GM12873 (cell line): ENCODE results near the gene KLHL6.

ENCODE experiments used
- TF ChIP-seq, protein P1 (sequence below): IDR thresholded peaks from 2 replicates; pipeline ENCODE4 v1.5.1; 2012; ENCODE audit warnings: low read depth, mild to moderate bottlenecking, moderate library complexity, low read length, control low read depth; ENCODE audit not compliant: insufficient read depth; ENCODE audit errors: missing control alignments

KLHL6 gene

DNA sequence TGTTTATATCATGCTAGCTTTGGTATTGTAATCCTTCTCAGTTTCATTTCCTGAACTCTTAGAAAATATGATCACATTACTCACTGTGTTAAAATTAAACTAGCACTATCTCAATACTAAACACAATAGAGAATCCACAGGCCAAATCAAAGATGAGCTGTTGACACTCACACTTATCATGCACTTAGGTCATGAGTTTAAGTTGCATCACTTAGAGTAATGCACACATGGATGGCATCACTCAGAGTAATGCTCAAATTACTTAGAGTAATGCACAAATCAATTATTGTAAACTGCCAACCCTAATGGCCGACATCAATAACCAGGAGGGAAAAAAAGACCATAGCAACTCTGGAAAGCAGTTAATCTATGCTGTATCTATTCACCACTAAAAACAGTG lies 87.1 kb downstream of the KLHL6 start:
- TF ChIP-seq, protein P1, sequence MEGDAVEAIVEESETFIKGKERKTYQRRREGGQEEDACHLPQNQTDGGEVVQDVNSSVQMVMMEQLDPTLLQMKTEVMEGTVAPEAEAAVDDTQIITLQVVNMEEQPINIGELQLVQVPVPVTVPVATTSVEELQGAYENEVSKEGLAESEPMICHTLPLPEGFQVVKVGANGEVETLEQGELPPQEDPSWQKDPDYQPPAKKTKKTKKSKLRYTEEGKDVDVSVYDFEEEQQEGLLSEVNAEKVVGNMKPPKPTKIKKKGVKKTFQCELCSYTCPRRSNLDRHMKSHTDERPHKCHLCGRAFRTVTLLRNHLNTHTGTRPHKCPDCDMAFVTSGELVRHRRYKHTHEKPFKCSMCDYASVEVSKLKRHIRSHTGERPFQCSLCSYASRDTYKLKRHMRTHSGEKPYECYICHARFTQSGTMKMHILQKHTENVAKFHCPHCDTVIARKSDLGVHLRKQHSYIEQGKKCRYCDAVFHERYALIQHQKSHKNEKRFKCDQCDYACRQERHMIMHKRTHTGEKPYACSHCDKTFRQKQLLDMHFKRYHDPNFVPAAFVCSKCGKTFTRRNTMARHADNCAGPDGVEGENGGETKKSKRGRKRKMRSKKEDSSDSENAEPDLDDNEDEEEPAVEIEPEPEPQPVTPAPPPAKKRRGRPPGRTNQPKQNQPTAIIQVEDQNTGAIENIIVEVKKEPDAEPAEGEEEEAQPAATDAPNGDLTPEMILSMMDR, result no peak

DNA sequence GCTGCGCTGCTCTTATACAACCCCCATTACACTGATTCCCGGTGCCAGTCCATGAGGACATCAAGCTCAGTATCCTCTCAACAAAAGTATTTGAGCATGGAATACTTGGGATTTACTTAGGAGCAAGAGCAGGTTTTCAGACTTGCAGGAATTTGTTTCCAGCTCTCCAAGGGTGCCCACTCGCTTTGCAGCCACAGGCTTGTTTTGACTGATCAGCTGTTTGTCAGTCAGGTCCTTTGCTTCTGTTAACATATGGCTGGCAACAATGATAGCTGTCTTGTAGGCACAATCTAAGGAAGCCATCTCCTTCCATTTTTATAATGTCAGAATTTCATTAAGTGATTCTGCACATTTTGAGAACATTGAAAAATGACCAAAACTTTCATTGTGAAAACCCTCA lies 88.9 kb downstream of the KLHL6 start:
- TF ChIP-seq, protein P1, result no peak

DNA sequence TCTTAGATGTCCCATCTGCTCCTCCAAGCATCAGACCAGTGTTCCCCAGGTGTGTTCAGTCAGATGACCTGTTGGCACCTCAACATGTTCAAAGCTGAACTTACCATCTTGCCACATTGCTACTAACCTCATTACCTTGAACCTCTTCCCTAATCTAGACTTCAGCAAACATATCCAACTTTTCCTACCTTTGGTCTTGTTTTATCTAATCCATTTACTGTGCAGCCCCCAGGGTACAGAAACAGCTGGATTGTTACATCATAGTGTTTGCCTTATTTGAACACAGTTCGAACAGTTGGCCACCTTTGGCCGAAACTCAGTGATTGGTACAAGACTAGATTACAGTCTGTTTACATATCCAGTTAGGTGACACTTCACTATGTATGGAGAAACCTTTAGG lies 91.0 kb downstream of the KLHL6 start:
- TF ChIP-seq, protein P1, result no peak

DNA sequence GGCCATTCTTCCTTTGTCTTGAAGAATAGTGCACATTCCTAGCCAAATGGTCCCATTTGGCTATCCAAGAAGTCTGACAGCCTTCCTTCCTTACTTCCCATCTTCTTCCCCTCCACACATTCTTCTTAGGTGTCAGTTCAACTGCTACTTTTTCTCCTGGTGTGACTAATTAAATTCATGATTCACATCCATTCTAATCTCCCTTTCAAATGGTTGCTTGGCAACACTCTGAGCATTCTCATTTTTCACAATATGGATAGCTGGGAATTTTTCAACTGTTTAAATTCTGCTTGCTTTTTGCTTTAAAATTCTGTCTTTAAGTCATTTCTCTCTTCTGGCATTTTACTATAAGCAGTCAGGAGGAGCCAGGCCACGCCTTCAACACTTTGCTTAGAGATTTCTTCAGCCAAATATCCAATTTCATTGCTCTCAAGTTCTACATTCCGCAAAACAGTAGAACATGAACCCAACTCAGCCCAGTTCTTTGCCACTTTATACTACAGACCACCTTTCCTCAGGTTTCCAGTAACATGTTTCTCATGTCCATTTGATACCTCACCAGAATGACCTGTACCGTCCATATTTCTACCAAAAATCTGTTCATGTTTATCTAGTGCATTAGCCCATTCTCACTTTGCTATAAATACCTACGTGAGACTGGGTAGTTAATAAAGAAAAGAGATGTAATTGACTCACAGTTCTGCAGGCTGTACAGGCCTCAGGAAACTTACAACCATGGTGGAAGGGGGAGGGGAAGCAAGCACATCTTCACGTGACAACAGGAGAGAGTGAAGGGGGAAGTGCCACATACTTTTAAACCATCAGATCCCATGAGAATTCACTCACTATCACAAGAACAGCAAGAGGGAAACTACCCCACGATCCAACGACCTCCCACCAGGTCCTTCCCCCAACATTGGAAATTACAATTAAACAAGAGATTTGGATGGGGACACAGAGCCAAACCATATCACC lies 95.1 kb downstream of the KLHL6 start:
- TF ChIP-seq, protein P1, result no peak

DNA sequence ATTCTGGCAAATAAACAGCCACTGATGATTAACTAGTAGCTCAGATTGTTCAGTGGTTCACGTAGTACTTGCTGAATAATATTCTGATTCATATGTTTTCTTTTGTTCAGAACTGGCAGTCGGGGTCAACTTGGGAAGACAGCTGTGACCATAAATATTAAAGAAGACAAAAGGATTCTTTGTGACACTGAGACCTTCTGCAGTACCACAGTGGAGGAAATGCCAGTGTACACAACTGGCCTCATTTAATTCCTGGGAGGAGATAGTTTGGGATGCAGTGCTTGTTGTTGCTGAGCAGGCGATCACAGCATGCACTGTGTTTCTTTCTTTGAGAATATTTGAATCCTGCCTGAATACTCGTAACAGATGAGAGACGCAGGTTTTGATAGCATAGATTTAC lies 100.4 kb downstream of the KLHL6 start:
- TF ChIP-seq, protein P1, result no peak

DNA sequence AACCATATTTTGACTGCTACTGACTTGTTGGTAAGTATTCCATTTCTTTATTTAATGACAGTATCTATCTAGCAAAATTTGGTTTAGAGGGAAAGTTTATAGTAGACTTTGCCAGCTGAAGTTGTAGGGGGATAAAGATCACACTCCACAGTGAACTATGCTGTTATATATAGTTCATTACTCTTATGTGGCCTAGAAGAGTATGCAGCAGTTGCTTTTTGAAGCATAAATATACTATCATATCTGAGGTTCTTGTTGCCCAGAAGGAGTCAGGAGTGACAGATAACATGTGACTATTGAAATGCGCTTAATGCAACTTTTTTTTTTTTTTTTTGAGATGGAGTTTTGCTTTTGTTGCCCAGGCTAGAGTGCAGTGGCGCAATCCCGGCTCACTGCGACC lies 101.4 kb downstream of the KLHL6 start:
- TF ChIP-seq, protein P1, result no peak

DNA sequence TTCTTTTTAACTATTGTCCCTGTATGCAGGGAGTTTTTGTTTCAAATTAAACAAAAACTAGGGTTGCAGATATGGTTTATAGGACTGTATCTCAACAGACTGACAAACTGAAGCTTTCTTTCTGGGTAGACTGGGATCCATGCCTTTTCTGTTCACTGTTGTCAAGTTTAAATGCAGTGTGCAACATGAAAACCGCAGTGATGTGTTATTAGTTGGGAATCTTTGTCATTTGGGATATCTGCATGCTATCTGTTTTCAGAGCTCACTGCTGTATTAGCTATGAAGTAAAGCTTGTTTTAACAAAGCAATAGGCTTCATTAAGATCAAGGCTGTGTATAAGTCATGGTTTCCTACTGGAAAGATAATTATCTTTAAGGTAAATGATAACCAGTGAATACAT lies 105.7 kb downstream of the KLHL6 start:
- TF ChIP-seq, protein P1, result no peak
